ENCODE data around the gene EVI2B. TPM values are rescaled to one million over a fixed set of nuclear protein-coding genes. Genes with fewer than 3 reads are reported as not detected.

The EVI2B gene
- polyA plus RNA-seq, 1 donor (not counting 4 experiments of a cell fraction or from before 2014, with no cell fraction given): 0.80 TPM

- Histone ChIP-seq H4K20me1 (ENCODE audit: control insufficient read depth, extremely low read depth, insufficient read depth, low read length) (no peaks in the 10 kb centered on the region), H3K9me3 (ENCODE audit: control insufficient read depth, low read depth, low read length) (no peaks in the 10 kb centered on the region), H3K4me2 (ENCODE audit: control insufficient read depth, extremely low read depth, insufficient read depth, low read depth, low read length) (no peak overlapping the region), H3K27ac (ENCODE audit: control insufficient read depth, insufficient read depth, low read length) (no peak overlapping the region), H3K9ac (ENCODE audit: control insufficient read depth, extremely low read depth, insufficient read depth, low read length) (no peak overlapping the region), H3K79me2 (ENCODE audit: control insufficient read depth, insufficient read depth, low read length) (no peaks in the 10 kb centered on the region), H2AFZ (ENCODE audit: control insufficient read depth, low read length) (no peak overlapping the region), H3K4me1 (ENCODE audit: control insufficient read depth, extremely low read depth, insufficient read depth, low read length) (peaks cover 31% of the 10 kb centered on the region), H3K9me1 (ENCODE audit: control insufficient read depth, extremely low read depth, insufficient read depth, low read length) (no peaks in the 10 kb centered on the region), H3K4me3 (ENCODE audit: control insufficient read depth in 2 of 3, extremely low read depth in 1 of 3, insufficient read depth in 2 of 3, low read depth in 1 of 3, low read length in 3 of 3) (no peak overlapping the region), H3K27me3 (ENCODE audit: control insufficient read depth, extremely low read depth, insufficient read depth, low read length) (no peaks in the 10 kb centered on the region), H3K36me3 (ENCODE audit: control insufficient read depth in 2 of 2, extremely low read depth in 1 of 2, insufficient read depth in 2 of 2, low read length in 2 of 2) (peaks cover 3 to 4% of the 10 kb centered on the region in 2 experiments)
- TF ChIP-seq CTCF (optimal IDR thresholded peaks at IDR 0.05 in 1 of 3, IDR thresholded peaks at IDR 0.05 in 1 of 3, conservative IDR thresholded peaks at IDR 0.05 in 1 of 3; ENCODE audit: extremely low read depth in 1 of 3, insufficient read depth in 2 of 3, low read length in 3 of 3) (no peak), EZH2 (IDR thresholded peaks at IDR 0.05; ENCODE audit: low read length) (no peak)
- DNase-seq (ENCODE audit: low read depth, low spot score) (no peak), FAIRE-seq (no peak)
- dilution Hi-C loops (cut with MboI; ENCODE audit: extremely low pct_ligation_motif_present, low sequenced_read_pairs): no loop called here
These were observed 59.2 kb downstream of the EVI2B start for GRCh38 chr17:31254654-31255053.

Other genes with a start within 250 kb of the EVI2B start
- gene NF1, start 219.1 kb downstream of the EVI2B start, polyA plus RNA-seq: 20.3 to 29.6 TPM (median 26.7 TPM) in 3 replicates
- gene OMG, start 16.8 kb downstream of the EVI2B start, polyA plus RNA-seq: not detected in 3 replicates
- gene EVI2A, start 7.6 kb upstream of the EVI2B start, polyA plus RNA-seq: 0.05 to 0.12 TPM (median 0.12 TPM) in 3 replicates
- gene RAB11FIP4, start 77.6 kb upstream of the EVI2B start, polyA plus RNA-seq: 9.1 to 9.3 TPM (median 9.2 TPM) in 3 replicates